Natural killer cell (primary cell): Measurements from ENCODE around the gene FBXO10. TPM values are rescaled to one million over a fixed set of nuclear protein-coding genes. Genes with fewer than 3 reads are reported as not detected.

Experiments
- ATAC-seq, 3 donors: fragments of 150-1000 bp in 2 of 3; fragments of 200-7000 bp in 1 of 3; cut with Tn5 transposase; 1 replicate in 1 of 3; 2 replicates in 2 of 3; pipeline ENCODE4 v1.10.0; 2021; ENCODE audit warnings: mild to moderate bottlenecking in 2 of 3, moderate library complexity in 2 of 3
- DNase-seq, 2 donors: peaks; one replicate each; pipeline versions ENCODE4 v3.0.0 to v3.0.0-alpha.2; 2013 to 2021; ENCODE audit warnings: mixed read lengths in 1 of 2
- H3K27ac ChIP-seq: one replicate; pipeline ENCODE4 v1.5.1; 2013; ENCODE audit warnings: mild to moderate bottlenecking, low read length
- H3K27me3 ChIP-seq: one replicate; pipeline ENCODE4 v1.6.1; 2013; ENCODE audit warnings: low read length; ENCODE audit not compliant: control insufficient read depth, insufficient read depth
- H3K36me3 ChIP-seq: one replicate; pipeline ENCODE4 v1.6.1; 2013; ENCODE audit warnings: low read length; ENCODE audit not compliant: control insufficient read depth, insufficient read depth
- H3K4me1 ChIP-seq: one replicate; pipeline ENCODE4 v1.6.1; 2013; ENCODE audit warnings: low read length; ENCODE audit not compliant: control insufficient read depth, insufficient read depth
- H3K4me3 ChIP-seq: one replicate; pipeline ENCODE4 v1.5.1; 2013; ENCODE audit warnings: low read length
- H3K9me3 ChIP-seq: one replicate; pipeline ENCODE4 v1.6.1; 2013; ENCODE audit warnings: low read length; ENCODE audit not compliant: control insufficient read depth, insufficient read depth
- H3K27ac Mint-ChIP-seq, 2 donors: one replicate each; pipeline ENCODE4 v1.8.0; 2022; ENCODE audit warnings: mild to moderate bottlenecking in 2 of 2, mixed read lengths in 2 of 2, moderate library complexity in 1 of 2
- H3K27me3 Mint-ChIP-seq, 2 donors: one replicate each; pipeline ENCODE4 v1.8.0; 2022; ENCODE audit warnings: low read depth in 2 of 2, mixed read lengths in 2 of 2
- H3K36me3 Mint-ChIP-seq: one replicate; pipeline ENCODE4 v1.8.0; 2022; ENCODE audit warnings: mixed read lengths
- H3K4me1 Mint-ChIP-seq, 2 donors: one replicate each; pipeline ENCODE4 v1.8.0; 2022; ENCODE audit warnings: mixed read lengths in 2 of 2
- H3K4me3 Mint-ChIP-seq: one replicate; pipeline ENCODE4 v1.8.0; 2022; ENCODE audit warnings: mild to moderate bottlenecking, moderate library complexity, mixed read lengths
- H3K9me3 Mint-ChIP-seq, 2 donors: one replicate each; pipeline ENCODE4 v1.8.0; 2022; ENCODE audit warnings: mixed read lengths in 2 of 2
- WGBS: methylation state at CpG from one replicate; pipeline ENCODE4 v1.1.7; 2013; ENCODE audit warnings: missing lambda C conversion rate; ENCODE audit not compliant: insufficient coverage; 5-methylcytosine and 5-hydroxymethylcytosine counted together
- intact Hi-C: fragments of 100-400 bp; cut with micrococcal nuclease; formaldehyde crosslinking; loops from one replicate; pipeline ENCODE4 v1.14.2; 2022
- total RNA-seq, 4 donors: library from RNA; stranded (reverse); fragments of 120-200 nt in 1 of 4; gene quantifications; one replicate each; pipeline versions ENCODE4 v1.2.3 to v1.2.4, GENCODE V29; 2013 to 2022
- TF ChIP-seq, protein P1 (sequence below): fragments of 200-600 bp; IDR thresholded peaks from one replicate; pipeline ENCODE4 v1.8.0; 2022; ENCODE audit warnings: antibody characterized with exemption

Gene FBXO10
- total RNA-seq, 3 donors from 2014 or later (not counting 1 experiment from before 2014, with no cell fraction given) = 1.7 to 2.2 (median 2.1) TPM

DNA sequence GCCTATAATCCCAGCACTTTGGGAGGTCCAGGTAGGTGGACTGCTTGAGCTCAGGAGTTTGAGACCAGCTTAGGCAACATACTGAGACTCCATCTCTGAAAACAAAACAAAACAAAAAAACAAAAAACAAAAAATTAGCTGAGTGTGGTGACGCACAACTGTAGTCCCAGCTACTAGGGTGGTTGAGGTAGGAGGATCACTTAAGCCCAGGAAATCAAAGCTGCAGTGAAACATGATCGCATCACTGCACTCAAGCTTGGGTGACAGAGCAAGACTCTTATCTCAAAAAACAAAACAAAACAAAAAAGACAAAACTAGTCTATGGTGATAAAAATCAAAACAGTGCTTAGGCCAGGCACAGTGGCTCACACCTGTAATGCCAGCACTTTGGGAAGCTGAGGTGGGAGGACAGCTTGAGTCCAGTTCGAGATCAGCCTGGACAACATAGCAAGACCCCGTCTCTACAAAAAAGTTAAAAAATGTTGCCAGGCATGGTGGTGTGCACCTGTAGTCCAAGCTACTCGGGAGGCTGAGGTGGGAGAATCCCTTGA lies 28.8 kb downstream of the FBXO10 start:
- Histone ChIP-seq H3K9me3 (no peaks in the 10 kb centered on the region), H3K36me3 (no peaks in the 10 kb centered on the region), H3K4me3 (no peak overlapping the region), H3K27ac (no peak overlapping the region), H3K4me1 (no peaks in the 10 kb centered on the region), H3K27me3 (no peaks in the 10 kb centered on the region)
- TF ChIP-seq, protein P1, sequence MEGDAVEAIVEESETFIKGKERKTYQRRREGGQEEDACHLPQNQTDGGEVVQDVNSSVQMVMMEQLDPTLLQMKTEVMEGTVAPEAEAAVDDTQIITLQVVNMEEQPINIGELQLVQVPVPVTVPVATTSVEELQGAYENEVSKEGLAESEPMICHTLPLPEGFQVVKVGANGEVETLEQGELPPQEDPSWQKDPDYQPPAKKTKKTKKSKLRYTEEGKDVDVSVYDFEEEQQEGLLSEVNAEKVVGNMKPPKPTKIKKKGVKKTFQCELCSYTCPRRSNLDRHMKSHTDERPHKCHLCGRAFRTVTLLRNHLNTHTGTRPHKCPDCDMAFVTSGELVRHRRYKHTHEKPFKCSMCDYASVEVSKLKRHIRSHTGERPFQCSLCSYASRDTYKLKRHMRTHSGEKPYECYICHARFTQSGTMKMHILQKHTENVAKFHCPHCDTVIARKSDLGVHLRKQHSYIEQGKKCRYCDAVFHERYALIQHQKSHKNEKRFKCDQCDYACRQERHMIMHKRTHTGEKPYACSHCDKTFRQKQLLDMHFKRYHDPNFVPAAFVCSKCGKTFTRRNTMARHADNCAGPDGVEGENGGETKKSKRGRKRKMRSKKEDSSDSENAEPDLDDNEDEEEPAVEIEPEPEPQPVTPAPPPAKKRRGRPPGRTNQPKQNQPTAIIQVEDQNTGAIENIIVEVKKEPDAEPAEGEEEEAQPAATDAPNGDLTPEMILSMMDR = no peak
- ATAC-seq = no peak
- Mint-ChIP-seq H3K36me3 (no peaks in the 10 kb centered on the region), H3K4me3 (no peak overlapping the region), H3K9me3 (no peaks in the 10 kb centered on the region), H3K27ac (no peak overlapping the region), H3K27me3 (no peaks in the 10 kb centered on the region), H3K4me1 (no peaks in the 10 kb centered on the region)
- intact Hi-C loops = no loop called here
- 90% methylated on average over 5 of the region's 5 CpGs for WGBS
- DNase-seq = no peak

DNA sequence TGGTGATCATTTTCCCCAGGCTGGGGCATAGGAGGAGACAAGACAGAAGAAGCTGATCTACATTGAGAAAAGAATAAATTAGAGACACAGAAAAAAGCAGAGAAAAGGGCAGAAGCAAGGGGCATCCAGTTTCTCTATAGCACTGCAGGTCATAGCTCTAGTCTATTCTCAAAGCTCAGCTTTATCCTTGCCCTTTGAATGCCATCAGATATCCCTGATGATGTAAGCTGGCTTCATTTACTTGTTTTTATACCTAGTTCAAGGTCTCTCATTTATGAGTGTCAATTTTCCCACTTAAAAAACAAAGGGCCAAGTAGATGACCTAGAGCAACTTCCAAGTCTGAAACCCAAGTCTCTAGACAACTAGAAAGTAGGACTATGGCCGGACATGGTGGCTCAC lies 32.7 kb downstream of the FBXO10 start:
- intact Hi-C loops = no loop called here
- ATAC-seq = no peak
- H3K9me3 Mint-ChIP-seq = no peaks in the 10 kb centered on the region
- WGBS = 100% methylated on average over 1 of the region's 1 CpG
- TF ChIP-seq, protein P1 = no peak
- no peaks in the 10 kb centered on the region for H3K4me1 ChIP-seq
- H3K36me3 ChIP-seq = no peaks in the 10 kb centered on the region
- no peaks in the 10 kb centered on the region for H3K27me3 ChIP-seq
- no peak overlapping the region for H3K4me3 ChIP-seq
- no peaks in the 10 kb centered on the region for H3K4me1 Mint-ChIP-seq
- no peak overlapping the region for H3K27ac Mint-ChIP-seq
- H3K9me3 ChIP-seq = no peaks in the 10 kb centered on the region
- H3K27ac ChIP-seq = no peak overlapping the region
- H3K36me3 Mint-ChIP-seq = no peaks in the 10 kb centered on the region
- no peak overlapping the region for H3K4me3 Mint-ChIP-seq
- no peaks in the 10 kb centered on the region for H3K27me3 Mint-ChIP-seq
- no peak for DNase-seq

DNA sequence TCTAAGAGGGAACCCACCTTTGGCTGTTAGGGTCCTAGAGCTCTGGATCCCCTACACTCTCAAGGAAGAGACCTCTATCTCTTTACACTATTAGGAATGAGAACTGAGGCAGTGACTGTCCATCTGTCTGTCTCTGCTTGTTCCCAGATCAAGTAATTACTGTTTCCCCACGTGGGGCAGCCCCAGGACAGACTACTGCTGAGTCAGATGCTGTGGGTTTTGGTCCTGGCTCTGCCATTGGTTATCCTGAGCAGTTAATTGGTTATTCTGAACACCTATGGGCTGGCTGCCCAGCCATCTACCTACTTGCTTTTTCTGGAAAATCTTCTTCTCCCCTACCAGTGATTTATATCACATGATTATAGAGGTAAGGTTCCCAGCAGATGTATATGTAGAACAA lies 33.3 kb downstream of the FBXO10 start:
- no peak overlapping the region for H3K4me3 ChIP-seq
- no peak overlapping the region for H3K27ac ChIP-seq
- DNase-seq = no peak
- no peaks in the 10 kb centered on the region for H3K4me1 ChIP-seq
- ATAC-seq = no peak
- H3K9me3 ChIP-seq = no peaks in the 10 kb centered on the region
- no peak overlapping the region for H3K4me3 Mint-ChIP-seq
- WGBS = 11% methylated on average over 1 of the region's 1 CpG
- no peaks in the 10 kb centered on the region for H3K36me3 ChIP-seq
- H3K27me3 Mint-ChIP-seq = no peaks in the 10 kb centered on the region
- no peaks in the 10 kb centered on the region for H3K36me3 Mint-ChIP-seq
- H3K27me3 ChIP-seq = no peaks in the 10 kb centered on the region
- no peak overlapping the region for H3K27ac Mint-ChIP-seq
- TF ChIP-seq, protein P1 = no peak
- H3K9me3 Mint-ChIP-seq = no peaks in the 10 kb centered on the region
- intact Hi-C loops = no loop called here
- H3K4me1 Mint-ChIP-seq = no peaks in the 10 kb centered on the region

DNA sequence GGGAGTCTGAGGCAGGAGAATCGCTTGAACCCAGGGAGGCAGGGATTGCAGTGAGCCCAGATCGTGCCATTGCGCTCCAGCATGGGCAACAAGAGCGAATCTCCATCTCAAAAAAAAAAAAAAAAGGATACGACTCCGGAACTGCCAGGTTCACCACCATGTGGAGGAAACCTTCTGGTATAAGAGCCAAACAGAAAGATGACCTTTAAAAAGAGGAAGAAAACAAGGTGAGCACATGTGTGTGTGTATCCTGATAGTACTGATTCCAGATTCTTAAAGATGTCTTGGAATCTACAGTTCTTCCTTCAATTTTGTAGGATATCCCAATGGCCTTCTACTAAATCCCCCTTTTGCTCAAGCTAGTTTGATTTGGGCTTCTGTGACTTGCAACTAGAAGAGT lies 33.7 kb downstream of the FBXO10 start:
- Mint-ChIP-seq H3K27me3 (no peaks in the 10 kb centered on the region), H3K36me3 (no peaks in the 10 kb centered on the region), H3K9me3 (no peaks in the 10 kb centered on the region), H3K4me3 (no peak overlapping the region), H3K27ac (no peak overlapping the region), H3K4me1 (no peaks in the 10 kb centered on the region)
- Histone ChIP-seq H3K27me3 (no peaks in the 10 kb centered on the region), H3K27ac (no peak overlapping the region), H3K4me1 (no peaks in the 10 kb centered on the region), H3K9me3 (no peaks in the 10 kb centered on the region), H3K36me3 (no peaks in the 10 kb centered on the region), H3K4me3 (no peak overlapping the region)
- ATAC-seq = no peak
- WGBS = 95% methylated on average over 5 of the region's 6 CpGs
- no peak for DNase-seq
- TF ChIP-seq, protein P1 = no peak
- intact Hi-C loops = no loop called here
